ENCODE results near the gene CIBAR2.

Gene CIBAR2

DNA sequence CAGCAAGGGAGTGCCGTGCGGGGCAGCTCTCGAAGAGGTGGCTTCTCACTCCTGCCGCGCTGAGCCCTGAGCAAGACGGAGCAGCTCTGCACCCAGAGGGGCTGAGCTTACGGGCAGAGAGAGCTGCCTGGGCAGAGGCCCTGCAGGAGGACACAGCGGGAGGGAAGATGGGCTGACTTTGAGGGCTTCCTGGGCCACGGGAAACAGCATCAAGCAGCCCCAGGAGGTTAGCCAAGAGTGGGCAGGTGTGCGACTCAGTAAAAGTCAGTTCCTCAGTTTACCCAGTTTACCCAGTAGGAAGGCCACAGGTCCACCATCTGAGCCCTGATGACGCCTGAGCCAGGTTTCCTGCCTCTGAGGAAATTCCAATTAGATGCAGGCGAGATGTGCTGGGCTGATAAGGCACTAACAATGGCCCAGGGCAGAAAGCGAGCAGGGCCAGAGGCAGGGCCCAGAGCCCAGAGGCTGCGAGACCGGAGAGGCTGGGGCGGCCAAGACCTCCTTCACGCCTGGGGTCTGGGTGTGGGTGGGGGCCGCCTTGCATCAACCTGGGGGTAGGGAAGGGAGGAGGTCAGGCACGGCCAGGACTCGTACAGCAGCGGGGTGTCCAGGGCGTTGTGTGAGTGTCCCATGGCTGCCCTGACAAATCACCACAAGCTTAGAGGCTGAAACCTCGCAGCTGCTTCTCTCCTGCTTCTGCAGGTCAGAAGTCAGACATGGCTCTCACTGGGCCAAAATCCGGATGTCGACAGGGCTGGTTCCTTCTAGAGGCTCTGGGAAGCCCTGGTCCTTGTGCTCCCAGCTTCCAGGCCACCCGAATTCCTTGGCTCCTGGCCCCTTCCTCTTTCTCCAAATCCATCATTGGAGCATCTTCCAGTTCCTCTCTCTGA lies 32.0 kb upstream of the CIBAR2 start:
- DNase-seq = no peak

DNA sequence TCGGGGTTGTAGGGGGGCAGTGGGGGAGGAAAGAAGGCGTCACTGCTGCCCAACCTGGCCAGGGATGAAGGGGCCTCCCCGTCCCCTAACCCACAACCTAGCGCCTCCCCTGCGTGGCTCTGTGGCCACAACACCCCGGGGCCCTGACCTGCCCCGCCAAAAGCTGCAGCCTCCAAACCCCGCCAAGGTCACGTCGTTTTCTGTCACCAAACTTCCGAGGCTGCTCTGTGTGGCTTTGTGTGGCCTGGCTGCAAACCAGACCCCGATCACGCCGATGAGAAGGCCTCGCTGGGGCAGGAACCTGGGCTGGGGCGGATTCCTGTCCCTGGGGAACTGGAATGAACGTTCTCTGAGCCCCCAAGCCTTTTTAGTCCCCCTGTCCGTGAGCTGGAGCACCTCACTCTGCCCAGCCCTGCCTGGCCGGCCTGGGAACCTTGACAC lies 30.5 kb upstream of the CIBAR2 start:
- no peak for DNase-seq

DNA sequence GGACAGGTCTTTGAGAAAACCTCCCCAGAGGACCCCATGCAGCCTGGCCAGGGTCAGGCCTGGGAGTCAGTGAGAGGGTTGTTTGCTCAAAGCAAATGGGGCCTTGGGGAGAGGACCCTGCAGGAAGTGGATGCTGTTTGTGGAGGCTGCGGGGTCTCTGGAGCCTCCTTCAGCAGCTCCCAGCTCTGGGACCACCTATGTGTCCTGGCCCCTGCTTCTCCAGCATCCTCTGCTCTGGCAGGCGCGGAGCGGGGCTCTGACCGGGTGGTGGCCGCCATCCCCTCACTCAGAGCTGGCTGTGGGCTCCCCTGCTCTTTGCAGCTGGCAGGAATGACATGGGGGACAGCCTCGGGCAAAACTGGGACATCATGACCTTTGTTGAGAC lies 29.8 kb upstream of the CIBAR2 start:
- DNase-seq = no peak

GRCh38 chr16:85141491-85142128 lies 29.3 kb upstream of the CIBAR2 start:
- no peak for DNase-seq

GRCh38 chr16:85140455-85141012 lies 28.3 kb upstream of the CIBAR2 start:
- DNase-seq = no peak

GRCh38 chr16:85139881-85140339 lies 27.6 kb upstream of the CIBAR2 start:
- no peak for DNase-seq

DNA sequence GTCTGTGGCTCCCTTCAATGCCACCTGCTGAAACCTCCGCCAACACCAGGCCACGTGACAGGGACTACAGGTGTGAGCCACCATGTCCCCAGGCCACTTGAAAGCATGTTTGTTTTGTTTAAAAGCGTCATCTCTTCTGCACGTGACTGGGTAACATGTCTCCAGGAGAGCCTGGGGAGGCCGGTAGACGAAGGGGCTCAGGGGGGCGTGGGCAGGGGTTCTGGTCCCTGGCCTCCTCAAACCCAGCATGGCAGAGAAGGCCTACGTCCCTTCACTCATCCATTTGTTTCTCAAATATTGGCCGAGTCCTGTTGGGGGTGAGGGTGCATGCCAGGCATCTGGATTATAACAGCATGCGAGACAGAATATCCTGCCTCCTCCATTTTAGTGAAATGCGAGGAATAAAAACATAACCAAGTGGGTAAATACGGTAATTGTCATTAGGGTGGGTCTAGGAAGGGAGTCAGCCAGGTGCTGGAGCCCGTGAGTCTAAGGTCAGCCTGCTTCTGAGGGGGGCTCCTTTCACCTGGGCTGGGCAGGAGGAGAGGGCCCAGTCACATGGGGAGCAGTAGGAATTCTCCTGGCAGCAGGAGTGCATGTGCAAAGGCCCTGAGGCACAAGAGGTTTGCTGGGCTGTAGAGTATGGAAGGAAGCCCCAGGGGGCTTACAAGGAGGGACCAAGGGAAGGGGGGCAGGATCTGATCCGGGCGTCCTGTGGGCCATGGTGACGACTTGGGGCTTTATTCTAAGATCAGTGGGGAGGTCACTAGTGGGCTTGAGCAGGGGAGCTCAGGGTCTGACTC lies 26.8 kb upstream of the CIBAR2 start:
- DNase-seq = no peak

DNA sequence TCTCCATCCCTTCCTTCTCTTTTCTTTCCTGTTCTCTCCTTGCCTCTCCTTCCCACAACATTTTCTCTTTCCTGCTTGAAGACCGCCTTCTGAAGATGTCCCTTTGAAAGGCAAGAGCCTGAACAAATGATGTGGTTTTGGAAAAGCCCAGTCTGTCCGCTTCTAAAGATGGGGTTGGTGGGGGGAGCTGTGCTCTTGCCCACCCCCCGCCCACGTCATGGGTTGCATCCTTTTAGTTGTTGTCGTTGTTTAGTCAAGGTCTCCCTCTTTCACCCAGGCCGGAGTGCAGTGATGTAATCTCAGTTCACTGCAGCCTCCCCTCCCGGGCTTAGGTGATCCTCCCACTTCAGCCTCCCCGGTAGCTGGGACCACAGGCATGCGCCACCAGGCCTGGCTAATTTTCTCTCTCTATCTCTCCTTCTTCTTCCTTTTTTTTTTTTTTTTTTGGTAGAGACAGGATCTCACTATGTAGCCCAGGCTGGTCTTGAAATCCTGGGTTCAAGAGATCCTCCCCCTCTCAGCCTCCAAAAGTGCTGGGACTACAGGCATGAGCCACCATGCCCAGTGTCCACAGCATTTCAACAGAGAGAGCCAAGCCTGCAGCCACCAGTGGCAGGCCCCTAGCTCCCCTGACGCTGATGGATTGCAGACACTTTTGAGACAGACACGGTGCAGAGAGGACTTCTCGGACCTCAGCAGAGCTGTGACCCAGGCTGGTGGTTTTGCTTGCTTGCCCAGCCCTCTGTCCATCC lies 26.0 kb upstream of the CIBAR2 start:
- no peak for DNase-seq

- DNase-seq = no peak
These were observed 25.2 kb upstream of the CIBAR2 start for GRCh38 chr16:85137323-85138072.

- DNase-seq = no peak
These were observed 24.5 kb upstream of the CIBAR2 start for GRCh38 chr16:85136702-85137322.

DNA sequence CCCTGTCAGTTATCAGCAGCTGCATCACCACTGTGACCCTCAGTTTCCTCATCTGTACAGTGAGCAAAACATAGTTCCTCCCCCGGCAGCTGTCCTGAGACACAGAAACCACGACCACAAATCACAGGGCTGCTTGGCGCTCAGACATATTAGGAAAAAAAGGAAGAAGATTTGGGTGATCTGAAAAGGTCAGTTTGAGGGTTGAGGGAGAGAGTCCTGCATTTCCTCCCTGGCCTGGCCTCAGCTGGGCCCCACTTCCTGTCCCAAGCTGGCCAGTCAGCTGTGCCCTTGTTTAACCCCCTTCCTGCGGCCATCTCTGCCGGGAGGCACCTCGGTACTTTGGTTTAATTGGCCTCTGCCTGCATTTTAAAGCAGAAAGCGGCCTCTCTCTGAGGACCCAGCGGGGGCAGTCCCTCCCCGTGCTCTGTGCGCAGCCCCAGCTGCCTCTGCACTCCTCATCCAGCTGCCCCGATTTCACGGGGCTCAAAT lies 24.0 kb upstream of the CIBAR2 start:
- no peak for DNase-seq

GRCh38 chr16:85134789-85135142 lies 22.5 kb upstream of the CIBAR2 start:
- DNase-seq = no peak

DNA sequence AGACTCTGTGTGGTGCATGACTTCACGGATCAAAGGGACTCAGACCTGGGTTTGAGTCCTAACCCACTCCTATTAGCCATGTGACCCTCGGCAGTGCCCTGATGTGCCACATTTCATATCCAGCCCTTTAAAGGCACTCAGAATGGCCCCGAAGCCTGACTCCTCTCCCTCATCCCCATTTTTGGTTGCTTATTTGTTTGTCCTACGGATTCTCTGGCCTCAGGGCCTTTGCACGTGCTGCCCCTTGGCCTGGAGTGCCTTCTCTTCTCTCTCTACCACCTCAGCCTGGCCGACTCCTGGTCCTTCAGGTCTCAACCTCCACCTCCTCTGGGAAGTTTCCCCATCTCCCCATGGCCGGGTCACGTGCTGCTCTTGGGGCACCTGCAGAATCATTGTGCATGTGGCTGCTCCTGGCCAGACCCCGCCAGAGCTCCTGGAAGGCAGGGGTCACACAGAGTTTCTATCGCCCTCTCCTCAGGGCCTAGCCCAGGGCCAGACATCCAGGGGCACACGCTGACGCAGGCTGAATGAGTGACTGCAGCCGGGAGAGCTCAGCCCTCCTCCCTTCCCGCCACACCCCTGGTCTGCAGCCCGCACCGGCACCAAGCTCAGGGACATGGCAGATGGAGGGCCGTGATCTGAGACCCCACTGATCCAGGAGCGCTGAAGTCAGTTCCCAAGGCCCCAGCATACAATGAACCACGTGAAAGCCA lies 22.0 kb upstream of the CIBAR2 start:
- no peak for DNase-seq

DNA sequence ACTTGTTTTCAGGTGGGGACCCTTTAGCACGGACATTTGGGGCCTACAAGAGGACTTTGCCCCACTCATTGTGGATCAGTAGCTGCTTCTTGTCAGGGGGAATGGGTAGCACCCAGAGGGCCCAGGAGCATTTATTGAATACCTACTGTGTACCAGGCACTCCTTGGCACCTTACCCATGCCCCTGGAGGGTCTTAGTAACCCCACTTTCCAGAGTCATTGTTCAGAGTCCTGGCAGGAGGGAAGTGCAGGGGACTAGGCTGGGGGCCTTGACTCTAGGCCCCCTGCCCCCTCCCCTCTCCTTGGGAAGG lies 21.0 kb upstream of the CIBAR2 start:
- DNase-seq = no peak

DNA sequence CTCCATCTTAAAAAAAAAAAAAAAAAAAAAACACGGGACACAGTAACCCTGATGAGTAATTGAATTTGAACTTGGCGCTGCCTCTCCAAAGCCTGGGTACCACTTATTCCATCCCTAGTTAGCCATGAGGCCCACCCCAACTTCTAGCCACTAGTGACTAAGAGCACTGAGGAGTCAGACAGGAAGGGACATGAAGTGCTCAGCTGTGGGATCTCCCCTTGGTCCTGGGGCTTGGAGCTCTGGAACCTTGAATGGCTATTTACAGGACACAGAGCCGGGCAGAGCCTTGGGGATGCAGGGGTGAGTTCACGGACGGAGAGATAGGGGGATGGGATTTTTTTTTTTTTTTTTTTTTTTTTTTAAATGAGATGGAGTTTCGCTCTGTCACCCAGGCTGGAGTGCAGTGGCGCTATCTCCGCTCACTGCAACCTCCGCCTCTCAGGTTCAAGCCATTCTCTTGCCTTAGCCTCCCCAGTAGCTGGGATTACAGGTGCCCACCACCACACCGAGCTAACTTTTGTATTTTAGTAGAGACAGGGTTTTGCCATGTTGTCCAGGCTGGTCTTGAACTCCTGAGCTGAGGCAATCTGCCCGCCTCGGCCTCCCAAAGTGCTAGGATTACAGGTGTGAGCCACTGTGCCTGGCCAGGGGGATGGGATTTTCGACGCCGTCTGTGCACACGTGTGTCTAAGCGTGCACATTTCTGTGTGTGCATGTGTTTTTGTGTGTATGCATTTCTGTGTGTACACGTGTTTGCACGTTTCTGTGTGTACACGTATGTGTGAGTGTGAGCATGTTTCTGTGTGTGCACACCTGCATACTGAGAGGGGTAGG lies 20.4 kb upstream of the CIBAR2 start:
- no peak for DNase-seq

DNA sequence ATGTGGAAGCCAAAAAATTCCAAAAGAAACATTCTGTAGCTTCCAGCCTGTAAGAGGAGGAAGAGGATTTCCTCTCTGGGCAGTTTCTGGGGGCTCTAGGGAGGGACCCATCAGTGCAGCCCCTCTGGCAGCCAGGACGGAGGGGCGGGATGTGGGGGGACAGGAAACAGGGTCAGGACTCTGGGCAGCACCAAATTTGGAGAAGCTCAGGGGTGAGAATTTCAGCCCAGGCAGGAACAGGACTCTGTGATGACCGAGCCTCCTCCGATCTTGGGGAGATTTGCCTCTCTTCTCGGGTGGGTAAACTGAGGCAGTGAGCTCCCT lies 18.4 kb upstream of the CIBAR2 start:
- no peak for DNase-seq

DNA sequence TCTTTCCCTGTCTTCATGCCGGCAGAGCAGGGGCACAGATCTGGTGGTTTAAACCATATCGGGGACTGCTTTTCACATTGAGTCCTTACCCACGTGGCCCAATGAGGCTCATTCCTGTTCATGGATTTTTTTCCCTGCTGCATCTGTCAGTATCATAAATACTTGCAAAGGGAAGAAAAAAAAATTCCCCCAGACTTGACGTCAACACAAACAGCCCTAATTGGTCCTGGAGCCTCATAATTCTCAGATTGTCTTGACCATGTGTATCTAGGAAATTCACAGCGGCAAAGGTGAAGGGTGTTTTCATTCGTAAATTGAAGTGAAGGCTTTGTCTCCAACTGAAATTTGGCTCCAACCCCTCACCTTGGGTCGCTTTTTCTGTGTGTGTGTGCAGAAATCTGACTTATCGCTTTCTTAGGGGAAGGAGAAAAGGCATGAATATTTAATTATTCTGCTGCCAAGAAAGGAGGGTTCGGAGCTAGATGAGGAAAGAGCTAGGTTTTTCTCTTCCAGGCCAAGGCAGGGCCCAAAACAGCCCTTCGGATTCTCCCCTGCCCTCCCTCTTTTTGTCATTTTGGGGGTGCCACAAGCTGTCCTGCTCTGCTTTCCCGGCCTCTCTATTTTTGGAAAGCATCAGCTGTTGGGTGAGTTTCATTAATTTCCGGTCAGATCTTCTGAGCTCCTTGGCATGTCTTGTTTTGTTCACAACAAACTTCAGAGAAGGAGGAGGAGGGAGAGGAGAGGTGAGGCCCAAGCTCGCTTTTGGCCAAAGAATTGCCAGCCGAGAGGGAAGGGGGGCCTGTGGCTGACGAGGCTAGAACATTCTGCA lies 17.8 kb upstream of the CIBAR2 start:
- DNase-seq = no peak

DNA sequence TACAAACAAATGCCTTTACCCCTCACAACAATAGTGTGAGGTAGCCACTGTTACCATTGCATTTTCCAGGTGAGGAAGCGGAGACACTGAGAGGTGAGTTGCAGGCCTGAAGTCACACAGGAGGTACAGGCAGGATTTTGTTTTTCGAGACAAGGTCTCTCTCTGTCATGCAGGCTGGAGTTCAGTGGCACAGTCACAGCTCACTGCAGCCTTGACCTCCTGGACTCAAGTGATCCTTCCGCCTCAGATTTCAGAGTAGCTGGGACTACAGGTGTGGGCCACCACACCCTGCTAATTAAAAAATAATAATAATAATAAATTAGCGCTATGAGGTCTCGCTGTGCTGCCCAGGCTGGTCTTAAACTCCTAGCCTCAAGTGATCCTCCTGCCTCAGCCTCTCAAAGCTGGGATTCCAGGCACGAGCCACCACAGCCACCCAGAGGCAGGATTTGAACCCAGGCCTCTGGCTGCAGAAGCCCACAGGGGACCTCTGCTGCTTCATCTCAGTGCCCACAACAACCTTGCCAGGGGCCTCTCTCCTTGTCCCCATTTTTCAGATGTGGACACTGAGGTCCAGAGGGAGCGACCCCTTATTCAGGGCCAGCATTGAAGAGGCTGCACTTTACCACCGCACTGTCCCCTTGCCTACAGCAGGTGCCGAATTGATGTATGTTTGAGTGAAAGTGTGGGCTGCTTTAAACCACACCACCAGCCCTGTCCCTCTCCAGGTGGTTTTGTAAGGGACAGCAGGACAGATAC lies 16.0 kb upstream of the CIBAR2 start:
- no peak for DNase-seq
